ENCODE results near the gene RTF2. TPM values are rescaled to one million over a fixed set of nuclear protein-coding genes. Genes with fewer than 3 reads are reported as not detected.

The RTF2 gene
- polyA plus RNA-seq, 1 donor from 2014 or later = 127 TPM

DNA sequence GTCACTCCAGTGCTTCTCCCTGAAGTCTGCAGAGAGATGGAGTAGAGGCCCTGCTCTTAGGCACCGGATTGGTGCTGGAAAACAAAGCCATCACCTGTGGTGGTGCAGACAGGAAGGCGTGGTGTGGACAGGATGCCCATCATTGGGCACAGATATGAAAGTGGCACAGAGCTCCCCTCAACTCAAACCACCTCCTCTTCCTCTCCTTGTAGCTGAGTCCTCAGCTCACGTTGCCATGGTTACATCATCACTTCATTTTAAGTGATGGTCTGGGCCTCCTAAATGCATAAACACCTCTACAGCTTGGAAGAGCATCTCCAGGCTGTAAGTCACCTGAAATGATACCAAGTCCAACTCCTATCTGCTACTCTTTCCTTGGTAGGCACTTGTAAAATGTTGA is 8.0 kb upstream of the RTF2 start:
- no peak overlapping the region for H3K27ac ChIP-seq (ENCODE audit: low read length)
- no peak overlapping the region for H3K4me2 ChIP-seq (ENCODE audit: low read length)
- H4K20me1 ChIP-seq (ENCODE audit: insufficient read depth) = no peaks in the 10 kb centered on the region
- no peak overlapping the region for H3K9ac ChIP-seq (ENCODE audit: low read length)
- no peaks in the 10 kb centered on the region for H3K9me2 ChIP-seq (ENCODE audit: insufficient read depth, low read length)
- no peaks in the 10 kb centered on the region for H3K36me3 ChIP-seq (ENCODE audit: insufficient read depth, low read length)
- H3K27me3 ChIP-seq (ENCODE audit: insufficient read depth, low read depth, low read length) = no peaks in the 10 kb centered on the region
- no peaks in the 10 kb centered on the region for H3K9me3 ChIP-seq (ENCODE audit: low read length)
- TF ChIP-seq RAD21 (conservative IDR thresholded peaks at IDR 0.05) = no peak
- no peak for TF ChIP-seq TAF1 (IDR thresholded peaks at IDR 0.05; ENCODE audit: low read depth)
- no peaks in the 10 kb centered on the region for H3K79me2 ChIP-seq (replicated peaks; ENCODE audit: insufficient read depth, low read length)
- H3K4me3 ChIP-seq (ENCODE audit: low read length) = peak overlapping the region; percentile 28
- H2AFZ ChIP-seq (ENCODE audit: low read depth, low read length) = no peak overlapping the region
- H3F3A ChIP-seq (ENCODE audit: insufficient read depth, low read length, poor library complexity, severe bottlenecking) = no peaks in the 10 kb centered on the region

DNA sequence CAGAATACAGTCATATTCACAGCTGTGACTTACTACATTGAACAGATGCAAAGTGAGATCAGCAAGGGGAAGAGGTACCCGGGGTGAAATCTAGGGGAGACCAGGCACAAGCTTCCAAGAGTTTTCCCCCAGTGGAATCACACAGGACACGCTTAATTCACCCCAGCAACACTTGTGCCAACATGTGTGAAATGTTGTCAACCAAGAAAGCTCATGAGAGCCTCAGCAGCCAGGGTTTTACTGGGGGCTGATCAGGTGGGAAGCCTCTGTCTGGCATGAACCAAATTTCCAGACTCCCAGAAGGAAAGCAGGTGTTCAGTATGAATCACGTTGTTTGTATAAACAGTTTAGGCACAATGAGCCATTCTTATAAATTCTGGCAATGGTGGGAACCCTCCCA is 6.9 kb upstream of the RTF2 start:
- Histone ChIP-seq H3K79me2 (replicated peaks; ENCODE audit: insufficient read depth, low read length) (no peaks in the 10 kb centered on the region), H3K4me2 (ENCODE audit: low read length) (no peak overlapping the region), H3F3A (ENCODE audit: insufficient read depth, low read length, poor library complexity, severe bottlenecking) (no peaks in the 10 kb centered on the region), H4K20me1 (ENCODE audit: insufficient read depth) (no peaks in the 10 kb centered on the region), H3K9me3 (ENCODE audit: low read length) (no peaks in the 10 kb centered on the region), H2AFZ (ENCODE audit: low read depth, low read length) (no peak overlapping the region), H3K4me3 (ENCODE audit: low read length) (no peak overlapping the region), H3K27me3 (ENCODE audit: insufficient read depth, low read depth, low read length) (no peaks in the 10 kb centered on the region), H3K27ac (ENCODE audit: low read length) (no peak overlapping the region), H3K36me3 (ENCODE audit: insufficient read depth, low read length) (no peaks in the 10 kb centered on the region), H3K9ac (ENCODE audit: low read length) (no peak overlapping the region), H3K9me2 (ENCODE audit: insufficient read depth, low read length) (no peaks in the 10 kb centered on the region)
- TF ChIP-seq, protein P1, sequence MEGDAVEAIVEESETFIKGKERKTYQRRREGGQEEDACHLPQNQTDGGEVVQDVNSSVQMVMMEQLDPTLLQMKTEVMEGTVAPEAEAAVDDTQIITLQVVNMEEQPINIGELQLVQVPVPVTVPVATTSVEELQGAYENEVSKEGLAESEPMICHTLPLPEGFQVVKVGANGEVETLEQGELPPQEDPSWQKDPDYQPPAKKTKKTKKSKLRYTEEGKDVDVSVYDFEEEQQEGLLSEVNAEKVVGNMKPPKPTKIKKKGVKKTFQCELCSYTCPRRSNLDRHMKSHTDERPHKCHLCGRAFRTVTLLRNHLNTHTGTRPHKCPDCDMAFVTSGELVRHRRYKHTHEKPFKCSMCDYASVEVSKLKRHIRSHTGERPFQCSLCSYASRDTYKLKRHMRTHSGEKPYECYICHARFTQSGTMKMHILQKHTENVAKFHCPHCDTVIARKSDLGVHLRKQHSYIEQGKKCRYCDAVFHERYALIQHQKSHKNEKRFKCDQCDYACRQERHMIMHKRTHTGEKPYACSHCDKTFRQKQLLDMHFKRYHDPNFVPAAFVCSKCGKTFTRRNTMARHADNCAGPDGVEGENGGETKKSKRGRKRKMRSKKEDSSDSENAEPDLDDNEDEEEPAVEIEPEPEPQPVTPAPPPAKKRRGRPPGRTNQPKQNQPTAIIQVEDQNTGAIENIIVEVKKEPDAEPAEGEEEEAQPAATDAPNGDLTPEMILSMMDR (IDR thresholded peaks at IDR 0.05; ENCODE audit: poor library complexity, severe bottlenecking) = no peak
- TF ChIP-seq RAD21 (conservative IDR thresholded peaks at IDR 0.05) (no peak), POLR2AphosphoS5 (IDR thresholded peaks at IDR 0.05) (no peak), TAF1 (IDR thresholded peaks at IDR 0.05; ENCODE audit: low read depth) (no peak), EZH2 (IDR thresholded peaks at IDR 0.05; ENCODE audit: borderline replicate concordance, insufficient read depth, low read length, poor library complexity, severe bottlenecking) (no peak), SMC3 (conservative IDR thresholded peaks at IDR 0.05; ENCODE audit: poor library complexity) (no peak), EP300 (conservative IDR thresholded peaks at IDR 0.05; ENCODE audit: poor library complexity, severe bottlenecking) (no peak), MXI1 (conservative IDR thresholded peaks at IDR 0.05; ENCODE audit: poor library complexity, severe bottlenecking) (no peak)
- TF ChIP-seq, protein P2, sequence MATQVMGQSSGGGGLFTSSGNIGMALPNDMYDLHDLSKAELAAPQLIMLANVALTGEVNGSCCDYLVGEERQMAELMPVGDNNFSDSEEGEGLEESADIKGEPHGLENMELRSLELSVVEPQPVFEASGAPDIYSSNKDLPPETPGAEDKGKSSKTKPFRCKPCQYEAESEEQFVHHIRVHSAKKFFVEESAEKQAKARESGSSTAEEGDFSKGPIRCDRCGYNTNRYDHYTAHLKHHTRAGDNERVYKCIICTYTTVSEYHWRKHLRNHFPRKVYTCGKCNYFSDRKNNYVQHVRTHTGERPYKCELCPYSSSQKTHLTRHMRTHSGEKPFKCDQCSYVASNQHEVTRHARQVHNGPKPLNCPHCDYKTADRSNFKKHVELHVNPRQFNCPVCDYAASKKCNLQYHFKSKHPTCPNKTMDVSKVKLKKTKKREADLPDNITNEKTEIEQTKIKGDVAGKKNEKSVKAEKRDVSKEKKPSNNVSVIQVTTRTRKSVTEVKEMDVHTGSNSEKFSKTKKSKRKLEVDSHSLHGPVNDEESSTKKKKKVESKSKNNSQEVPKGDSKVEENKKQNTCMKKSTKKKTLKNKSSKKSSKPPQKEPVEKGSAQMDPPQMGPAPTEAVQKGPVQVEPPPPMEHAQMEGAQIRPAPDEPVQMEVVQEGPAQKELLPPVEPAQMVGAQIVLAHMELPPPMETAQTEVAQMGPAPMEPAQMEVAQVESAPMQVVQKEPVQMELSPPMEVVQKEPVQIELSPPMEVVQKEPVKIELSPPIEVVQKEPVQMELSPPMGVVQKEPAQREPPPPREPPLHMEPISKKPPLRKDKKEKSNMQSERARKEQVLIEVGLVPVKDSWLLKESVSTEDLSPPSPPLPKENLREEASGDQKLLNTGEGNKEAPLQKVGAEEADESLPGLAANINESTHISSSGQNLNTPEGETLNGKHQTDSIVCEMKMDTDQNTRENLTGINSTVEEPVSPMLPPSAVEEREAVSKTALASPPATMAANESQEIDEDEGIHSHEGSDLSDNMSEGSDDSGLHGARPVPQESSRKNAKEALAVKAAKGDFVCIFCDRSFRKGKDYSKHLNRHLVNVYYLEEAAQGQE (IDR thresholded peaks at IDR 0.05; ENCODE audit: borderline replicate concordance) = no peak

DNA sequence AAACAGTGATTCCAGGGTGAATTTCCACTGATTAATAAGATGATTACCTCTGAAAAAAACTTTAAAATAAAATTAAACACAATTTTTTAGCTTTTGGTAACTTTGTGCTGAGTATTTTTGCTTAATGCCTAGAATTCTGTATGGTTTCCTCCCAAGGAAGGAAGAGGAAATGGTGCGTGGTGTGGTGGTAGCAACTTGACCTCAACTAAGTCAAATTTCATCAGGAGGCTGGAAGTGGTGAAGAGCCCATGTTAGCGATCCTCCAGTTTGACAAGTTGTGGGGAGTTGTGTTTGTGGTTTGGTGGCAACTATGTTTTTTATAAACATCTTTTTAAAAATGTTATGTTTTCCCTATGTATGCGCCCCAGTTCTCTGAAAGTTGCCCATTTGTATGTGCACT is 5.0 kb upstream of the RTF2 start:
- Histone ChIP-seq H3K27ac (ENCODE audit: low read length) (no peak overlapping the region), H3K27me3 (ENCODE audit: insufficient read depth, low read depth, low read length) (no peaks in the 10 kb centered on the region), H2AFZ (ENCODE audit: low read depth, low read length) (no peak overlapping the region), H3K4me2 (ENCODE audit: low read length) (no peak overlapping the region), H3K4me3 (ENCODE audit: low read length) (no peak overlapping the region), H3K9me2 (ENCODE audit: insufficient read depth, low read length) (no peaks in the 10 kb centered on the region), H3K9ac (ENCODE audit: low read length) (no peak overlapping the region), H3K79me2 (replicated peaks; ENCODE audit: insufficient read depth, low read length) (no peaks in the 10 kb centered on the region), H3K9me3 (ENCODE audit: low read length) (no peaks in the 10 kb centered on the region), H3K36me3 (ENCODE audit: insufficient read depth, low read length) (no peaks in the 10 kb centered on the region), H3F3A (ENCODE audit: insufficient read depth, low read length, poor library complexity, severe bottlenecking) (no peaks in the 10 kb centered on the region), H4K20me1 (ENCODE audit: insufficient read depth) (no peaks in the 10 kb centered on the region)
- no peak for TF ChIP-seq EP300 (conservative IDR thresholded peaks at IDR 0.05; ENCODE audit: poor library complexity, severe bottlenecking)
- TF ChIP-seq POLR2AphosphoS5 (IDR thresholded peaks at IDR 0.05) = no peak
- TF ChIP-seq, protein P1 (IDR thresholded peaks at IDR 0.05; ENCODE audit: poor library complexity, severe bottlenecking) = no peak
- TF ChIP-seq MXI1 (conservative IDR thresholded peaks at IDR 0.05; ENCODE audit: poor library complexity, severe bottlenecking) = no peak
- no peak for TF ChIP-seq RAD21 (conservative IDR thresholded peaks at IDR 0.05)
- TF ChIP-seq, protein P2 (IDR thresholded peaks at IDR 0.05; ENCODE audit: borderline replicate concordance) = no peak
- no peak for TF ChIP-seq TAF1 (IDR thresholded peaks at IDR 0.05; ENCODE audit: low read depth)
- TF ChIP-seq EZH2 (IDR thresholded peaks at IDR 0.05; ENCODE audit: borderline replicate concordance, insufficient read depth, low read length, poor library complexity, severe bottlenecking) = no peak
- TF ChIP-seq SMC3 (conservative IDR thresholded peaks at IDR 0.05; ENCODE audit: poor library complexity) = no peak
